Measurements from ENCODE around the gene GNG14.
"Not testable (repeated sequence)": the region's sequence is repeated elsewhere in the genome, so short reads cannot be mapped to it uniquely, and the experiment has no call there.

DNA sequence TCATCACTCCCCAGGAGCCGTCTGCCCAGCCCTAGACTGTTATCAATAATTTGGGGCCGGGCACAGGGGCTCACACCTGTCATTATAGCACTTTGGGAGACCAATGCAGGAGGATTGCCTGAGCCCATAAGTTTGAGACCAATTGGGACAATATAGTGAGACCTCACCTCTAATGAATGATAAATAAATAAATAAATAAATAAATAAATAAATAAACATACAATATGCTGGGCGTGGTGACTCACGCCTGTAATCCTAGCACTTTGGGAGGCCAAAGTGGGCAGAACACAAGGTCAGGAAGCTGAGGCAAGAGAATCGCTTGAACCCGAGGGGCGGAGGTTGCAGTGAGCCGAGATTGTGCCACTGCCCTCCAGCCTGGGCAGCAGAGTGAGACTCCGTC lies 25.5 kb downstream of the GNG14 start:
- TF ChIP-seq, protein P1, sequence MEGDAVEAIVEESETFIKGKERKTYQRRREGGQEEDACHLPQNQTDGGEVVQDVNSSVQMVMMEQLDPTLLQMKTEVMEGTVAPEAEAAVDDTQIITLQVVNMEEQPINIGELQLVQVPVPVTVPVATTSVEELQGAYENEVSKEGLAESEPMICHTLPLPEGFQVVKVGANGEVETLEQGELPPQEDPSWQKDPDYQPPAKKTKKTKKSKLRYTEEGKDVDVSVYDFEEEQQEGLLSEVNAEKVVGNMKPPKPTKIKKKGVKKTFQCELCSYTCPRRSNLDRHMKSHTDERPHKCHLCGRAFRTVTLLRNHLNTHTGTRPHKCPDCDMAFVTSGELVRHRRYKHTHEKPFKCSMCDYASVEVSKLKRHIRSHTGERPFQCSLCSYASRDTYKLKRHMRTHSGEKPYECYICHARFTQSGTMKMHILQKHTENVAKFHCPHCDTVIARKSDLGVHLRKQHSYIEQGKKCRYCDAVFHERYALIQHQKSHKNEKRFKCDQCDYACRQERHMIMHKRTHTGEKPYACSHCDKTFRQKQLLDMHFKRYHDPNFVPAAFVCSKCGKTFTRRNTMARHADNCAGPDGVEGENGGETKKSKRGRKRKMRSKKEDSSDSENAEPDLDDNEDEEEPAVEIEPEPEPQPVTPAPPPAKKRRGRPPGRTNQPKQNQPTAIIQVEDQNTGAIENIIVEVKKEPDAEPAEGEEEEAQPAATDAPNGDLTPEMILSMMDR (IDR thresholded peaks at IDR 0.05) = not testable (repeated sequence)
- TF ChIP-seq POLR2A, POLR2AphosphoS5, EP300 (IDR thresholded peaks at IDR 0.05): not testable (repeated sequence)
